Progenitor cell of endocrine pancreas (in vitro differentiated cells): ENCODE measurements around the gene MIA. TPM values are rescaled to one million over a fixed set of nuclear protein-coding genes. Genes with fewer than 3 reads are reported as not detected.
"Not testable (repeated sequence)": the region's sequence is repeated elsewhere in the genome, so short reads cannot be mapped to it uniquely, and the experiment has no call there.

Experiments used
- DNase-seq: peaks from one replicate; pipeline ENCODE4 v3.0.0; 2021; ENCODE audit warnings: low spot score; ENCODE audit not compliant: unreplicated experiment
- H3K27ac Mint-ChIP-seq: 2 replicates; pipeline ENCODE4 v1.8.0; 2021; ENCODE audit warnings: mild to moderate bottlenecking, moderate library complexity, mixed read lengths
- H3K27me3 Mint-ChIP-seq: 2 replicates; pipeline ENCODE4 v1.8.0; 2021; ENCODE audit warnings: mixed read lengths
- H3K36me3 Mint-ChIP-seq: 2 replicates; pipeline ENCODE4 v1.8.0; 2022; ENCODE audit warnings: mixed read lengths; ENCODE audit not compliant: insufficient read depth
- H3K4me1 Mint-ChIP-seq: 2 replicates; pipeline ENCODE4 v1.8.0; 2021; ENCODE audit warnings: low read depth, mixed read lengths
- H3K4me3 Mint-ChIP-seq: 2 replicates; pipeline ENCODE4 v1.8.0; 2021; ENCODE audit warnings: low read depth, mild to moderate bottlenecking, moderate library complexity, mixed read lengths
- H3K9me3 Mint-ChIP-seq: 2 replicates; pipeline ENCODE4 v1.8.0; 2021; ENCODE audit warnings: low read depth, mixed read lengths
- total RNA-seq: library from RNA; stranded (reverse); gene quantifications from 2 replicates; pipeline ENCODE4 v1.2.1, GENCODE V29; 2021
- TF ChIP-seq, protein P1 (sequence below): fragments of 200-600 bp; sonication (generic); IDR thresholded peaks from one replicate; pipeline ENCODE4 v1.5.0; 2021; ENCODE audit warnings: antibody characterized with exemption, mild to moderate bottlenecking; ENCODE audit not compliant: unreplicated experiment

Gene MIA
- total RNA-seq, 1 donor from 2014 or later: 8.5 TPM

DNA sequence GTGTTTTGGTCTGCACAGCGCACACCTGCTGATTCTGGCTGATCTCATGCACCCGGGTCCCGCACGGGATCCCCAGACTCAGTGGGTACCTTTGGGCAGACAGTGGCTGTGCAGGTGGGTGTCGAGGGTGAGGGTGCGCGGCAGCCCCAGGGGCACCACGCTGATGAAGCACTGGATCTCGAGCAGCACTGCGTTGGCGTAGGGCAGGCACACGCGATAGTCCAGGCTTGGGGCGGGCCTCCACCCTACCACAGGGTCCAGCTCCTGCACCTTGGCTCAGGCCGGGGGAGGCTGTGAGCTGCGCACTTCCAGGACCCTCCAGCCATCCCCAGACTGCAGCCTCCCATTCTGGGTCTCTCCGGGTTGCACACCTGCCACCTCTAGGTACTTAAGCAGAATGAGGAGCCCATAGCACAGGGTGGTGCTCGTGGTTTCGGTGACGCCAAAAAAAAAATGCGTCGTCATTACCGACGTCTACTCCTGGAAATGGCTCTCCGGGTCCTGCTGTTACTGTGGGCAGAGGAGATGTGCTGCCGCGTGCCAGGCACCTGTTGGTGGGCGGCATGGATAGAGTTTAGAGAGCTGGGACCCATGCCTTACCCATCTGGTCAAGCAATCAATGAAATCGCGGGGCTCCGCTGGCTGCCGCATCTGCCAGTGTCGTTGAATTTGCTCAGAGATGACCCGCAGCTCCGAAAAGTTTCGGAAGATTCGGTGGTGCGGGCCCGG lies 34.2 kb downstream of the MIA start:
- H3K27ac Mint-ChIP-seq: peak overlapping the region; percentile 33
- no peak for DNase-seq
- H3K4me3 Mint-ChIP-seq: no peak overlapping the region
- TF ChIP-seq, protein P1, sequence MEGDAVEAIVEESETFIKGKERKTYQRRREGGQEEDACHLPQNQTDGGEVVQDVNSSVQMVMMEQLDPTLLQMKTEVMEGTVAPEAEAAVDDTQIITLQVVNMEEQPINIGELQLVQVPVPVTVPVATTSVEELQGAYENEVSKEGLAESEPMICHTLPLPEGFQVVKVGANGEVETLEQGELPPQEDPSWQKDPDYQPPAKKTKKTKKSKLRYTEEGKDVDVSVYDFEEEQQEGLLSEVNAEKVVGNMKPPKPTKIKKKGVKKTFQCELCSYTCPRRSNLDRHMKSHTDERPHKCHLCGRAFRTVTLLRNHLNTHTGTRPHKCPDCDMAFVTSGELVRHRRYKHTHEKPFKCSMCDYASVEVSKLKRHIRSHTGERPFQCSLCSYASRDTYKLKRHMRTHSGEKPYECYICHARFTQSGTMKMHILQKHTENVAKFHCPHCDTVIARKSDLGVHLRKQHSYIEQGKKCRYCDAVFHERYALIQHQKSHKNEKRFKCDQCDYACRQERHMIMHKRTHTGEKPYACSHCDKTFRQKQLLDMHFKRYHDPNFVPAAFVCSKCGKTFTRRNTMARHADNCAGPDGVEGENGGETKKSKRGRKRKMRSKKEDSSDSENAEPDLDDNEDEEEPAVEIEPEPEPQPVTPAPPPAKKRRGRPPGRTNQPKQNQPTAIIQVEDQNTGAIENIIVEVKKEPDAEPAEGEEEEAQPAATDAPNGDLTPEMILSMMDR: no peak
- H3K36me3 Mint-ChIP-seq: peaks cover 8% of the 10 kb centered on the region
- H3K27me3 Mint-ChIP-seq: peaks cover 24% of the 10 kb centered on the region
- no peaks in the 10 kb centered on the region for H3K9me3 Mint-ChIP-seq
- H3K4me1 Mint-ChIP-seq: peaks cover 32% of the 10 kb centered on the region

DNA sequence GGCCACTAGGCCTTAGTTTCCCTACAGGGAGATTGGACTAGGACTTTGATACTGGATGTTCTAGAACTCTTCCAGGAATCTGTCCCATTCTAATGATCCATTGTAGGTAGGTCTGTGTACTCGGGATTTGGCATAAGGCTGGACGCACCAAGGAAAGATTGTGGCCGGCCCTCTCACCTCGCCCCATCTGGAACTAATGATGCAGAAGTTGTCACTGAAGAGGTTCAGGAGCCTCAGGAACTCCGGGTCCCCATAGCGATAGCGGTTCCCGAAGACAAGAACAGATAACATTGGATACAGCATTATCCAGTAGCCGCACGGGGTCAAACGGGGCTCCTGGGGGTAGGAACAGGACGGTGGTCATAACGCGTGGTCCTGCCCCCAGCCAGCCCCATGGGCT lies 34.8 kb downstream of the MIA start:
- Mint-ChIP-seq H3K27ac (peak overlapping the region; percentile 33), H3K27me3 (peaks cover 31% of the 10 kb centered on the region), H3K4me1 (peaks cover 28% of the 10 kb centered on the region), H3K9me3 (no peaks in the 10 kb centered on the region), H3K4me3 (peak overlapping the region; percentile 24), H3K36me3 (peaks cover 8% of the 10 kb centered on the region)
- TF ChIP-seq, protein P1: no peak
- DNase-seq: no peak

DNA sequence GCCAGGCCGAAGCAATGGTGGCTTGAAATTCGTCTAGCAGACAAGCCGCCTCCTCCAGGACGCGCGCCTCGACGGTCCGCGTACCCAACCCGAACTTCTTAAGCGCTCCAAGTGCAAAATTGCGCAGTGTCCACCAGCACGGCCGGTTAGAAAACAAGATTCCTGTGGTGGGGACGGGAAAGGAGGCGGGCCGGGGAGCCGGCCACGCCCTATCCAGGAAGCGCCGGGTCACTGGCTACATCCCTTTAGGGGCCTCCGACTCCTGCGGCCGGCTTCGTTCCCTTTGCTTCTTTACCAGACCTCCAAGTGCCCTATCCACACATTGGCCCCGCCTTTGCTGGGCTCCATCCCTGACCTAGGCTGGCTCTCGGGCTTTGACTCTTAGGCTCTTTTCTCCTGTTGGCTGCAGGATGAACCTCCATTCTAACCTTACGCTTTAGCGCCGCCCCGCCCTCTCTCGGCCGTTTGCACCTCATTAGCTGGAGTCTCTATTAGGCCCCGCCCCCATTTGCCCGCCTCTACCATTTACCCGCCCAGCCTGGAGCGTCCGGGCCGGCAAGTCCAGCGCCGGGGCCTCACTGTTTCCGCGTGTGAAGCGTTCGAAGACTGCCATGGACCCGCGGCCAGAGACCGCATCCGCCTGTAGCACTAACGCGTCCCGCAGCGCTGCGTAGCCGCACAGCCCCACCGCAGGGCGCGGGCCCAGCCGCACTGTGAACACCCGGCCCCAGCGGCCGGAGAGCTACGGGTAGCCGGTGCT lies 35.5 kb downstream of the MIA start:
- Mint-ChIP-seq H3K4me3 (peak overlapping the region; percentile 82), H3K27me3 (peaks cover 35% of the 10 kb centered on the region), H3K4me1 (peaks cover 28% of the 10 kb centered on the region), H3K27ac (peak overlapping the region; percentile 93)
- not testable (repeated sequence) for H3K36me3 Mint-ChIP-seq, H3K9me3 Mint-ChIP-seq
- peak; percentile 55 for DNase-seq

DNA sequence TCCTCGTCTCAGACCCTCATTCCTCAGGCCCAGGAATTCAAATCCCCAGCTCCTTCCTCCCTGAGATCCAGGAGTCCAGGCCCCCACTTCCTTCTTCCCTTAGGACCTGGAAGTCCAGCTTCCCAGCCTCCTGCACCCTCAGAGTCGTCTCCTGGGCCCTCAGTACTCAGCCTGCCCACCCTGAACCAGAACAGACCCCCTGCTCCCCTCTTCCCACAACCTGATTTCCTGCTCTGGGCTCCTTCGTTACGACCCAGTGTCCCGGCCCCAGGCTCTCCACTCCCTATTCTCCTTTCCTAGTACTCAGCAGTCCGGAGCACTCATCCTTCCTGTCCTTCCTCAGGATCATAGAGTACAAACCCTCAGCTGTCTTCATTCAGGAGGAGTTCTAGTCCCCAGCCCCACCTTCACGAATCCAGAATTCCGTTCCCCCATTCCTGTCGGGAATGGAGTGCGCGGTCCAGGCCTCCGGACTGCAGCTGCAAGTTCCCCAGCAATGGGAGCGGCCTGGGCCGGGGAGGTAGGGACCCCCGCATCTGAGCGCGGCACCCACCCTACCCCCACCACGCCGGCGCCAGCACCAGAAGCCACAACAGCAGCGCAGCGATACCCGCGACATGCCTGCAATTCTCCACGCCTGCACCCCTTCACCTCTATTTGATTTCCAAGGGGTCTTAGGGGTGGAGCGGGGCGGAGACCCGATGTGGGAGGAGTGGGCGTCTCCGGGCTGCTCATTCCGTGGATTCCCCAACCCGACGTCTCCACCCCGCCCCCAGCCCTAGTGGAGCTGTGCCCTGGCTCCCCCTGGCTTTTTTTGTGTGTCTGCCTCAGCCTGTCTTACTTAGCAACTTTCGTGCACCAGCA lies 36.4 kb downstream of the MIA start:
- peaks cover 7% of the 10 kb centered on the region for H3K36me3 Mint-ChIP-seq
- H3K9me3 Mint-ChIP-seq: no peaks in the 10 kb centered on the region
- peak overlapping the region; percentile 82 for H3K4me3 Mint-ChIP-seq
- peak overlapping the region; percentile 88 for H3K27ac Mint-ChIP-seq
- DNase-seq: no peak
- TF ChIP-seq, protein P1: no peak
- peaks cover 39% of the 10 kb centered on the region for H3K27me3 Mint-ChIP-seq
- peaks cover 25% of the 10 kb centered on the region for H3K4me1 Mint-ChIP-seq

DNA sequence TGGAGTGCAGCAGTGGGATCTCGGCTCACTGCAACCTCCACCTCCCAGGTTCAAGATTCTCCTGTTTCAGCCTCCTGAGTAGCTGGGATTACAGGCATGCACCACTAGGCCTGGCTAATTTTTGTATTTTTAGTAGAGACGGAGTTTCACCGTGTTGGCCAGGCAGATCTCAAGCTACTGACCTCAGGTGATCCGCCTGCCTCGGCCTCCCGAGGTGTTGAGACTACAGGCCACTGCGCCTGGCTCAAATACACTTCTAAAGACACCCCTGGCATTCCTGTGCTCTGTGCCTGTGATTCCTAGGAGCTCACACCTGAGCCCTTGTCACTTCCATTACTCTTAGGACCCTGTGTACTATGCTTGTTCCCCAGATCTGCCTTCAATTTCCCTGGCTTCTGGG lies 37.2 kb downstream of the MIA start:
- H3K27ac Mint-ChIP-seq: peak overlapping the region; percentile 6
- H3K9me3 Mint-ChIP-seq, H3K36me3 Mint-ChIP-seq, DNase-seq: not testable (repeated sequence)
- H3K4me3 Mint-ChIP-seq: peak overlapping the region; percentile 82
- peaks cover 40% of the 10 kb centered on the region for H3K27me3 Mint-ChIP-seq
- peaks cover 21% of the 10 kb centered on the region for H3K4me1 Mint-ChIP-seq

DNA sequence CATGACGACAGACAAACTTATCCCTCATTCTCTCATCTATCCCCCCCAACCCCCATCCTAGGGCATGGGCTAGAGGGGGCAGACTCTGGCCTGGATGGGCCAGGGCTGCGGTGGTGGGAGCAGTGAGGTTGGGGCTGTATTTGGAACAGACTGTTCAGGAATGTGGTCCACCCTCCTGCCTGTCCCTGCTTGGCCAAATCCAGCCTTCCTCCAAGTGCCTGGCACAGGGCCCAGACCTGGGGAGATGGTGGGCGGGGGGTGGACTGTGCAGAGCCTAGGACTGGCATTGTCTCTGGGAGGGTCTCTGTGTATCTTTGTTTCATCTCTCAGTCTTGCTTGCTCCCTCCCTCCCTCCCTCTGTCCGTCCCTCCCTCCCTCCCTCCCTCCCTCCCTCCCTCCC lies 37.9 kb downstream of the MIA start:
- TF ChIP-seq, protein P1: no peak
- Mint-ChIP-seq H3K36me3 (no peaks in the 10 kb centered on the region), H3K4me1 (peaks cover 19% of the 10 kb centered on the region), H3K27ac (no peak overlapping the region), H3K9me3 (no peaks in the 10 kb centered on the region), H3K4me3 (no peak overlapping the region), H3K27me3 (peaks cover 43% of the 10 kb centered on the region)
- DNase-seq: no peak
